ENCODE results near the gene PRKAG1. TPM values are rescaled to one million over a fixed set of nuclear protein-coding genes. Genes with fewer than 3 reads are reported as not detected.

PRKAG1 gene
- total RNA-seq, 1 donor from 2014 or later = 78.1 TPM

GRCh38 chr12:48977290-48978281, 41.0 kb downstream of the PRKAG1 start:
- intact Hi-C loops (cut with micrococcal nuclease) = no loop called here
- peak; percentile 34 for ATAC-seq

GRCh38 chr12:48973941-48974673, 44.5 kb downstream of the PRKAG1 start:
- intact Hi-C loops (cut with micrococcal nuclease) = no loop called here
- DNase-seq = peak; percentile 71
- ATAC-seq = peak; percentile 61

More at GRCh38 chr12:48977290-48978281, 41.0 kb downstream of the PRKAG1 start:
- DNase-seq = peak; percentile 81

- peak; percentile 73 for DNase-seq
- intact Hi-C loops (cut with micrococcal nuclease) = no loop called here
- peak; percentile 76 for ATAC-seq
These were observed 45.0 kb downstream of the PRKAG1 start for GRCh38 chr12:48973531-48973930.

GRCh38 chr12:48972952-48973483, 45.6 kb downstream of the PRKAG1 start:
- no peak for DNase-seq
- ATAC-seq = peak; percentile 12
- intact Hi-C loops (cut with micrococcal nuclease) = no loop called here

- DNase-seq (no peak), ATAC-seq (no peak)
- intact Hi-C loops (cut with micrococcal nuclease) = no loop called here
These were observed 46.2 kb downstream of the PRKAG1 start for GRCh38 chr12:48972213-48972951.

GRCh38 chr12:48970702-48971334, 47.8 kb downstream of the PRKAG1 start:
- intact Hi-C loops (cut with micrococcal nuclease) = no loop called here
- DNase-seq = no peak
- no peak for ATAC-seq

- DNase-seq (peak; percentile 45), ATAC-seq (peak; percentile 39)
These were observed 48.5 kb downstream of the PRKAG1 start for GRCh38 chr12:48969833-48970701.

GRCh38 chr12:48969160-48969771, 49.3 kb downstream of the PRKAG1 start:
- intact Hi-C loops (cut with micrococcal nuclease) = no loop called here
- ATAC-seq (no peak), DNase-seq (no peak)

More at GRCh38 chr12:48969833-48970701, 48.5 kb downstream of the PRKAG1 start:
- intact Hi-C loops (cut with micrococcal nuclease) = no loop called here

- ATAC-seq (no peak), DNase-seq (no peak)
- intact Hi-C loops (cut with micrococcal nuclease) = no loop called here
These were observed 50.1 kb downstream of the PRKAG1 start for GRCh38 chr12:48968467-48968866.

GRCh38 chr12:48967991-48968390, 50.6 kb downstream of the PRKAG1 start:
- no peak for ATAC-seq
- intact Hi-C loops (cut with micrococcal nuclease) = no loop called here
- no peak for DNase-seq

- no peak for DNase-seq
- ATAC-seq = no peak
These were observed 52.2 kb downstream of the PRKAG1 start for GRCh38 chr12:48966177-48966895.

GRCh38 chr12:48965298-48965838, 53.2 kb downstream of the PRKAG1 start:
- DNase-seq (no peak), ATAC-seq (no peak)
- intact Hi-C loops (cut with micrococcal nuclease) = no loop called here

More at GRCh38 chr12:48966177-48966895, 52.2 kb downstream of the PRKAG1 start:
- intact Hi-C loops (cut with micrococcal nuclease) = no loop called here

- intact Hi-C loops (cut with micrococcal nuclease) = no loop called here
- ATAC-seq = no peak
- no peak for DNase-seq
These were observed 56.8 kb downstream of the PRKAG1 start for GRCh38 chr12:48961801-48962200.

- intact Hi-C loops (cut with micrococcal nuclease) = no loop called here
- DNase-seq (no peak), ATAC-seq (no peak)
These were observed 57.2 kb downstream of the PRKAG1 start for GRCh38 chr12:48961331-48961730.

GRCh38 chr12:48960834-48961233, 57.7 kb downstream of the PRKAG1 start:
- ATAC-seq = no peak
- no peak for DNase-seq
- intact Hi-C loops (cut with micrococcal nuclease) = no loop called here

- ATAC-seq (no peak), DNase-seq (no peak)
- intact Hi-C loops (cut with micrococcal nuclease) = no loop called here
These were observed 60.6 kb downstream of the PRKAG1 start for GRCh38 chr12:48958049-48958388.
